ENCODE results near the gene KCNMA1.

KCNMA1 gene

GRCh38 chr10:77565590-77566023 is 72.0 kb downstream of the KCNMA1 start:
- in situ Hi-C loops (cut with HindIII; ENCODE audit: low sequenced_read_pairs): no loop called here

- in situ Hi-C loops (cut with HindIII; ENCODE audit: low sequenced_read_pairs): loop anchor here (5.0 kb wide), 2 partner anchors 42 to 73 kb away; no protein-coding TSS in a partner anchor
Measured at GRCh38 chr10:77564731-77565589, 72.6 kb downstream of the KCNMA1 start.

GRCh38 chr10:77563638-77564270 is 73.9 kb downstream of the KCNMA1 start:
- in situ Hi-C loops (cut with HindIII; ENCODE audit: low sequenced_read_pairs): loop anchor here (5.0 kb wide), 2 partner anchors 44 to 71 kb away; no protein-coding TSS in a partner anchor

GRCh38 chr10:77562742-77563141 is 74.9 kb downstream of the KCNMA1 start:
- in situ Hi-C loops (cut with HindIII; ENCODE audit: low sequenced_read_pairs): loop anchor here (5.0 kb wide), 2 partner anchors 45 to 70 kb away; no protein-coding TSS in a partner anchor

- in situ Hi-C loops (cut with HindIII; ENCODE audit: low sequenced_read_pairs): loop anchor here (5.0 kb wide), 2 partner anchors 45 to 70 kb away; no protein-coding TSS in a partner anchor
Measured at GRCh38 chr10:77561991-77562390, 75.6 kb downstream of the KCNMA1 start.

GRCh38 chr10:77560471-77560870 is 77.1 kb downstream of the KCNMA1 start:
- in situ Hi-C loops (cut with HindIII; ENCODE audit: low sequenced_read_pairs): loop anchor here (5.0 kb wide), 2 partner anchors 47 to 68 kb away; no protein-coding TSS in a partner anchor

GRCh38 chr10:77560052-77560451 is 77.6 kb downstream of the KCNMA1 start:
- in situ Hi-C loops (cut with HindIII; ENCODE audit: low sequenced_read_pairs): loop anchor here (5.0 kb wide), 2 partner anchors 47 to 68 kb away; no protein-coding TSS in a partner anchor

- in situ Hi-C loops (cut with HindIII; ENCODE audit: low sequenced_read_pairs): no loop called here
Measured at GRCh38 chr10:77556990-77557601, 80.5 kb downstream of the KCNMA1 start.

- in situ Hi-C loops (cut with HindIII; ENCODE audit: low sequenced_read_pairs): no loop called here
Measured at GRCh38 chr10:77555591-77556212, 81.9 kb downstream of the KCNMA1 start.

- in situ Hi-C loops (cut with HindIII; ENCODE audit: low sequenced_read_pairs): no loop called here
Measured at GRCh38 chr10:77554996-77555397, 82.6 kb downstream of the KCNMA1 start.

- in situ Hi-C loops (cut with HindIII; ENCODE audit: low sequenced_read_pairs): no loop called here
Measured at GRCh38 chr10:77553966-77554365, 83.6 kb downstream of the KCNMA1 start.

GRCh38 chr10:77553311-77553710 is 84.3 kb downstream of the KCNMA1 start:
- in situ Hi-C loops (cut with HindIII; ENCODE audit: low sequenced_read_pairs): no loop called here

- in situ Hi-C loops (cut with HindIII; ENCODE audit: low sequenced_read_pairs): no loop called here
Measured at GRCh38 chr10:77552252-77552651, 85.4 kb downstream of the KCNMA1 start.

- in situ Hi-C loops (cut with HindIII; ENCODE audit: low sequenced_read_pairs): no loop called here
Measured at GRCh38 chr10:77550378-77550777, 87.2 kb downstream of the KCNMA1 start.

- in situ Hi-C loops (cut with HindIII; ENCODE audit: low sequenced_read_pairs): no loop called here
Measured at GRCh38 chr10:77548671-77549070, 88.9 kb downstream of the KCNMA1 start.

- in situ Hi-C loops (cut with HindIII; ENCODE audit: low sequenced_read_pairs): no loop called here
Measured at GRCh38 chr10:77548157-77548556, 89.5 kb downstream of the KCNMA1 start.

- in situ Hi-C loops (cut with HindIII; ENCODE audit: low sequenced_read_pairs): no loop called here
Measured at GRCh38 chr10:77547307-77548050, 90.1 kb downstream of the KCNMA1 start.

- in situ Hi-C loops (cut with HindIII; ENCODE audit: low sequenced_read_pairs): no loop called here
Measured at GRCh38 chr10:77546042-77546441, 91.6 kb downstream of the KCNMA1 start.

- in situ Hi-C loops (cut with HindIII; ENCODE audit: low sequenced_read_pairs): no loop called here
Measured at GRCh38 chr10:77545585-77545984, 92.0 kb downstream of the KCNMA1 start.

- in situ Hi-C loops (cut with HindIII; ENCODE audit: low sequenced_read_pairs): no loop called here
Measured at GRCh38 chr10:77544617-77545016, 93.0 kb downstream of the KCNMA1 start.
